HPDE6-E6E7 (cell line): ENCODE results near the gene SYT8.

Experiments used
- DNase-seq: peaks from one replicate; pipeline ENCODE4 v3.0.0; 2011; ENCODE audit warnings: missing footprints; ENCODE audit errors: extremely low spot score

The SYT8 gene

DNA sequence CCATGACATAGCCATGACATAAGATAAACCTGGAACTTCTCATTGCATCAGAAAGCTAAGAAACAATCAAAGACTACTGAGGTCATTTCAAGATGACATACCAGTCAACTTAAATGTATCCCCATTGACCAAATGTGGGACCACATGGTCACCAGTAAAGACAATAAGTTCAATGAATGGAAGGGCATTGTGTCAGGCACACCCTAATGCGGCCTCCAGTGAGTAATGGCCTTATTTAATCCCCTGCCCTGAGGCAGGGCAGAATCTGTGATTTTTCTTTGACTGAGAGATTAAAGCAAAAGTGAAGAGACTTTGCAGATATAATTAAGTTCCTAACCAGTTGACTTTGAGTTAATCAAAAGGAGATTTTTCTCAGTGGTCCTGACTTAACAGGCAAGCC is 17.3 kb upstream of the SYT8 start:
- no peak for DNase-seq

DNA sequence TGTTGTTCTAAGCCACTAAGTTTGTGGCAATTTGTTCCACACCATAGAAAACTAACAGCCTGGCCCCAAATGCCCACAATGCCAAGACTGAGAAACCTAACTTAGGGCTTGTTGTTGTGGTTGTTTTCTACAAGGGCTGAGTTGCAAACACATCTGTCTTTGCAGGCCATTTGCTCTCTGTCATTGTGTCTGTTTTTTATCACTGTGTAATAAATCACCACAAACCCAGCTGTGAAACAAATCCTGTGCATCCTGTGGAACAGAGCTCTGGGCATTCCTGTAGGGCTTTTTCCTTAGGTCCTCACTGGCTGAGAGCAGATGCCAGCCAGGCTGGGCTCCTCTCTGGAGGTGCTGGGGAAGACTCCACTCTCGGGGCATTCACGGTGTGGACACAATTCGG is 15.7 kb upstream of the SYT8 start:
- DNase-seq = no peak

DNA sequence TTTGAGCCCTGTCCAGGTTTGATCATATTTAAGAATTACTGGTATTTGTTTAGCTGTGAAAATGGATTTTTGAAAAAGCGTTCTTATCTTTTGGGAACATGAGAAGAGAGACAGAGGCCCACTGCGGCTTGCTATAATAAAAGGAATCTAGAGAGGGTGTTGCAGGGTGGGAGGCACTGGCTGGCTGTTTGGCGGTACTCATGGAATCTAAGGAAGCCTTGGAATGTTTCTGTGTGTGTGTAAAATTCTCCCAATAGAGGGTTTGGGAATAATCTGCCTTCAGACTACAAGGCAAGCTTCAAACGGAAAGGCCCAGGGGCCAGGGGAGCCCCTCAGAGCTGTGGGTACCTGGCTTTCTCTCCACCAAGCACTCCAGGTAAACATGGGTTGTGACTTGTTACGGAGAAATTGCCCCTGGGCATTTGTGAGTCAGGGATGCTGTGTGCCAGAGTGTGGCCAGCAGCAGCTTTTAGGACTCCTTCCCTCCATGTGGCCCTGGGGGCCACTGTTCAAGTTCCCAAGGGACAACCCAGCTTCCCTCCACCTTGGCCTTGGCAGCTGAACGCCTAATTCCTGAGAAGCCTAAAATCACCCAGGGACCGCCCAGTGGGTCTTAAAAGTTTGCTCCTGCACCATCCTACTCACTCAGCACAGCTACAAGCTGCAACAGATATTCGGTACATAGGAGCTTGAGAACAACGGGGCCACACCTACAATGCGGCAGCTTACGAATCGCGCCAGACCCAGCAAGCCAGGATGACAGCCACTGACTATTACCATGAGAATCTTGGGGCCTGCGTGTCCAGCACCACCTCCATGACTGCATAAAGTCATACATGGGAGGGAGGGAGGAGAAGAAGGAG is 14.1 kb upstream of the SYT8 start:
- peak; percentile 63 for DNase-seq

DNA sequence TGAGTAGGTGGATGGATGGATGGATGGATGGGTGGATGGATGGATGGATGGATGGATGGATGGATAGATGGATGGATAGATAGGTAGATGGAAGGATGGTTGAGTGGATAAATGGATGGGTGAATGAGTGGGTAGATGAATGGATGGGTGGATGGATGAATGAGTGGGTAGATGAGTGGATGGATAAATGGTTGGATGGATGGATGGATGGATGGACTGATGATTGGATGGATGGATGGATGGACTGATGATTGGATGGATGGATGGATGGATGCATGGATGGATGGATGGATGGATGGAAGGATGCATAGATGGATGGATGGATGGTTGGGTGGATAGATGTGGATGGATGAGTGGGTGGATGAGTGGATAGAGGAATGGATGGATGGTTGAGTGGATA is 13.2 kb upstream of the SYT8 start:
- no peak for DNase-seq

DNA sequence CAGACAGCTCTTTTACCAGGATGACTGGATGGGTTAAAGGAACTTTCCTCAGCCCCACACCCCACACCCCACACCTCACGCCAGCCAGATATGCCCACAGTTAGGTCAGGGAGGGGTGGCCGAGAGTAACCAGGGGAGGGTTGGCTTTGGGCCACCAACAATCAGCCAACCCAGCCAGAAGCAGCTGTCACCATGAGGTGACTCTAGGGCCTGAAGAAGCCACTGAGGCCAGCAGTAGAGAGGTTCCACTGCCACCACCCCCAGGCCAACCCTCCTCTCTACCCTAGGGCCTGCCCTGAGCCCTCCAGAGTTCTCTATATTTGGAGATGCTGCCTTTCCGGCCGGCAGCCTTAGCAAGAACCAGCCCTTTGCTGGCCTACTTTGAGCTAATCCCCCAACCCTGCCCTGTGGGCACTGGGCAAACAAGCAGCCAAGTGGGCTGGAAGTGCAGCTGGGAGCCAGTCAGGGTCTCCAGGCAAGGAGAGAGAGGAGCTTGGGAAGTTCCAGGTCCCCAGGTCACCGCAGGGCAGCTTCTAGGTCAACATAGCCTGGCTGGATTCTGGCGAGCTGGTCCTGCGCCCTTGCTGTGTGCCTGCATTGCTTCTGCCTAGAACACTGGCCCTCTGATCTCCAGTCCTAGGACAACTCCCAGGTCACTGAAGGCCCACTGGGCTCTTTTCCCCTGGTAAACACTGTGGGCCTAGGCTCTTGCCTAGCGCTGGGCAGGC is 12.0 kb upstream of the SYT8 start:
- no peak for DNase-seq

DNA sequence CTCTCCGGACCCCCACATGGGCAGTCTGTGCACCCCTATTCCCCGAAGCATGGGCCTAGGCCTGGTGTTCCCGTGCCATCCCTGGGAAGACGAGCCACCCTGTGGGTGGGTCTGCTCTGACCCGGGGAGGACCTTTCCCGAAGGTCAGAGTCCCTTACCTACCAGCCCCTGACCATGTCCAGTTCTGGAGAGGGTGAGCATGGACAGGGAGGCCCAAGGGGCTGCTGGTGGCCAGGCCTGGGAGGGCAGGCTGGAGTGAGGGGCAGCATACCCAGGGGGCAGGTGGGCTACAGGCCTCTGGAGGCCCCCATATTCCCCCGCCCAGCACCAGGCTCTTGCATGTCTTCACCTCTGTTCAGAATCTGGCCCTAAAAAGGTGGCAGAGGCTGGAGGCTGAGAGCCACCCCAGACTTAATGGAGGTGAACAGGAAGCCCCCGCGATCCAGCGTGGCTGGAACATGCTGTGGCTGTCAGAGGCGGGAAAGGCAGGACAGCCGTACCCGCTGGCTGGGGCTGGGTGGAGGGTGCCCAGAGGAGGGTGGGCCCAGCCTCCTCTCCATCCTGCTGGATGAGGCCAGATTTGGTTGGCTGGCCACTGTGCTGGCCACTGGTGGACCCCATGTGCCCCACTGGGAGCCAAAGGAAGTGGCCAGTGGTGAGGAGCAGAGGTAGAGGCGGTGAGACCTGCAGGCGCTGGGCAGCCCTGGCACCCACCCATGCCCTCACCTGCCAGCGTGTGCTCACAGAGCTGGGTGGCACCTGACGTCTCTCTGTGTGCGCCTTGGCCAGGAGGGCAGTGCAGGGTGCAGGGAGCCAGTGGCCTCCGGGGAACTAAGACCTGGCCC is 11.2 kb upstream of the SYT8 start:
- no peak for DNase-seq

DNA sequence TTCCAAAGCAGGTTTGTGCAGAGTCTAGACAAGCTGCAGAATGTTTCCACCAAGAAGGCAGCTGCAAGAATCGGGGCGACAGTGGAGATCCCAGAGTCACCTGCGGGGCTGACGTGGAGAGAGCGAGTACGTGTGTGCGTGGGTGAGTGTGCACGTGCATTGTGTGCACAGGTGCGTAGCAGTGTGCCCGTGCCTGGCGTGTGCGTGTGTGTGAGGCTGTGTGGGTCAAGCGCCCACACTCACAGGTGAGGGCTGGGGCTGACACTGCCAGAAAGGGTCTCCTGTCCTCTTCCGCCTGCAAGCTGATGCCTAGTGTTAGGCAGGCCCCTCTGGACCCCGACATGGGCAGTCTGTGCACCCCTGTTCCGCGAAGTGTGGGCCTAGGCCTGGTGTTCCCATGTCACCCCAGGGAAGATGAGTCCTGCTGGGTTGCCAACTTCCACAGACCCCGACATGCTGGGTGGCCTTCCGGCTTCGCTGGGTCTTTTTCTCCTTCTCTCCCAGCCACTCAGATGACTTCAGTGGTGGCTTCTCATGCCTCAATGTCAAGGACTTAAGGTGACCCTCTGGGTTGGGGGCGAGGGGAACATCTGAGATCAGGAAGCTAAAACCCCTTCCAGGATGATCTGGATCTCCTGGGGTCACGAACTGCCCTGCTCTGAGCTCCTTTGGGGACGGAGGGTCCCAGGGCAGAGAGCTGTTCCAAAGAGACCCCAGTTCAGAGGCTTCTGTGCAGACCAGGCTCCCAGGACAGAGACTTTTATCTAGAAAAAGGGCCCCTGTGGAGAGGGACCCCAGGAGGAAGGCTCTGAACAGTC is 10.4 kb upstream of the SYT8 start:
- no peak for DNase-seq

DNA sequence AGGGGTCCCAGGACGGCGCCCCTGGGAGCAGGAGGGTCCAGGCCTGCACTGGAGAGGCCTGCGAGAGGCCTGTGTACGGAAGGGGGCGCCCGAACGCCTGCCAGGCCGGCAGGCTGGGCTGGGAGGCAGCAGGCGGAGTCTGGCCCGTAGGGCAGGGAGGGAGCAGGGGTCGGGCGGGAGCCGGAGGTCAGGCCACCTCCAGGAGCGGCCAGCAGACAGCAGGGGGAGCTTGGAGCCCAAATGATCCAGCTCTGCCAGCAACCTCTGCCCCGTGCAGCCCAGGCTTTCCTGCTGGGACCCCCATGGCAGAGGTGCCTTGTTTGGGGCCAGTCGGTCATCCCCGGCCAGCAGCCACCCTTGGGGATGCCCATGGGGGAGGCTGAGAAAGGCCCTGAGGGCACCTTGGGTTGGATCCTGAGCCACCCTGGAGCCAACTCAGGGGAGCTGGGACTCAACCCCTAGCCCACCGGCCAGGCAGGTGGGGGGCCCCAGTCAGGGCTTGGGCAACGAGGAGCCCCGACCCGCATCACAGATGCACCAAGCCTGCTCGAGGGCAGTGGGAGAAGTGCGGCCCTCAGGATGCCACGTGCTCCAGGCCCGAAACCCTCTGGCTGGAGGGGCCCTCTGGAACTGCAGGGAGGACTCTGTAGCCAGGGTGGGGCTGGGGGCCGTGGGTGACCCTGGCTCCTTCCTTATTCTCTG is 9.6 kb upstream of the SYT8 start:
- DNase-seq = no peak

DNA sequence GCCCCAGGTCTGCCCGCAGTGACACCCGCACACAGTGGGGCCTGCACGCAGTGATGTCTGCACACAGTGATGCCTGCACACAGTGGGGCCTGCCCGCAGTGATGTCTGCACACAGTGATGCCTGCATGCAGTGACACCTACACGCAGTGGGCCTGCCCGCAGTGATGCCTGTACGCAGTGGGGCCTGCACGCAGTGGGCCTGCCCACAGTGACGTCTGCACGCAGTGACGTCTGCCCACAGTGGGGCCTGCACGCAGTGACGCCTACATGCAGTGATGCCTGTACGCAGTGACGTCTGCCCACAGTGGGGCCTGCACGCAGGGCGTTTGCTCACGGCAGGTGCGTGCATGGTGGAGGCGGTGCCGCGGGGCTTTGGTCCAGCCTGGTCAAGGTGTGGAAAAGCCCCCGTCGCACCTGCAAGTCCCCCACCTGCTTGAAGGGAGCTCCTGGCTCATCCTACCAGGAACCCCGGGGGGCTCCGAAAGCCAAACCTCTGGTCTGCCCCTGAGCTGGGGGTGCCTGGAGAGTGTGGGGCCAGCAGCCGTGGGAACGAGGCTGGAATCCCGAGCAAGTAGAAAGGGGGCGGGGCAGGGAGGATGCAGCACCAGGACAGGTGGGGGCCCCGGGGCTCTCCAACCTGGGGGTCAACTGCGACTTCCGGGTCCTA is 8.9 kb upstream of the SYT8 start:
- no peak for DNase-seq

DNA sequence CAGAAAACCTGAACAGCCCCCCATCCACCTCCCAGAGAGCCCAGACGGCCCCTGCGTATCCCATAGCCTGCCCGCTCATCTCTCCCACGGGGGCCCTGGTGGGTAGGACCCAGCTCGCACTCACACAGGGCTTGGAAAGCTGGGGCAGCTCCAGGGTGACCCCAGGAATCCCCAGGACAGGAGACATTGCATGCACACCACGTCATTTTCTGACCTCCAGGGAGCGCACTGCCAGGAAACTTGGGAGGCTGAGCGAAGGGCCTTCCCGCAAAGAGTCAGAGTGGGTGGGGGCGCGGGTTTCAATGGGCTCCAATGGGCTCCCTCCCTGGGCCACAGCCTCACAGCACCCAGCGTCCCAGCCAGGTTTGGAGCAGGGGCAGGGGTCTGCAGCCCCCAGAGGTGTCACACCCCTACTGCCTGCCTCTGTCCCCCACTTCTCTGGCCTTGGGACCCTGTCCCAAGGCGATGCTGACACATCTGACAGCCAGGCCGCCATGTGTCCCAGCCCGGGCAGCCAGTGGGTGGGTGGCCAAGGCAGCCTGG is 8.2 kb upstream of the SYT8 start:
- DNase-seq = no peak

DNA sequence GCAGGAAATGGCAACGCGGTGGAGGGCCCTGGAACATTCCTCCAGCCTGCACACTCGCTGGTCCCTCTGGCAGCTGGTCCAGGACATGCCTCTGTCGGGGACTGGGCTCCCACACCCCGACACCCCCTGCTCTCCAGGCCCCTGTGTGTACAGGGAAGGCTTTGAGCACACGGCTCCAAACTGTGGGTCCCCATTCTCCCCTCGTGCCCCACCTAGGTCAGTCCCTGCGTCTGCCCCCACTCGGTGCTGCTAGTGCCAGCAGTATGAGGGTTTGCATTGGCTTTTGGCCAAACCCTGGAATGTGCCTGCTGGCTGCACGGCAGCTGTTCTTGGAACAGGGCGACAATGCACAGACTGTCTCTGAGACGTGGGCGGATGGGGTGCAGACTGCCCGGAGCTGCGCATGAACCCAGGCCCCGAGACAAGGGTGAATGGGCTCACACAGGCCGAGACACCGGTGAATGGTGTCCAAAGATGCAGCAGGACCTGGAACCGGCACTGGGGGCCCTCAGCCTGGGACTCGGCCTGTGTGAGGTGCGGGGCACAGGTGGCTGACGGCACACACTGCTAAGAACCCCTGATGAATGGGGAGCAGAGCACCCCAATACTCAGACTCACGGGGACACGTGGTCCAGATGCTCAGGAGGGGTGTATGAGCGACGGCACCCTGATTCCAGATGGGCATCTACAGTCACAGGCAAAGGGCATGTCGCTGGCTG is 7.5 kb upstream of the SYT8 start:
- DNase-seq = no peak

DNA sequence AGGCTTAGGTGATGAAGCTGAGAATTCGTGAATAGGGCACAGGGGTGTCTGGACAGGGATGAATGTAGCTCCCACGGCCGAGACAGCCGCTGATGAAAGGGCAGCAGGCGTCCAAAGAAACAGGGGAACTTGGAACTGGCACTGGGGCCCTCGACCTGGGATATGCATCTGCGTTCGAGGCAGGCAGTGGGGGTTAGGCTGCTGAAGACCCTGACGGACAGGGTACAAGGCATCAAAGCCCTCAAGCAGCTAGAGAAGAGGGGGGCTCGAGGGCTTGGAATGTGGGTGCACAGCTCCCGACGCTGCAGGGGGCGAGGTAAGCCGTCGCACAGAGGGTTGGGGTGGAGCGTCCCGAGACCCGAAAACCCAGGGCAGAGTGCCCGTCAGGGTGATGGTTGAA is 6.9 kb upstream of the SYT8 start:
- DNase-seq = no peak

DNA sequence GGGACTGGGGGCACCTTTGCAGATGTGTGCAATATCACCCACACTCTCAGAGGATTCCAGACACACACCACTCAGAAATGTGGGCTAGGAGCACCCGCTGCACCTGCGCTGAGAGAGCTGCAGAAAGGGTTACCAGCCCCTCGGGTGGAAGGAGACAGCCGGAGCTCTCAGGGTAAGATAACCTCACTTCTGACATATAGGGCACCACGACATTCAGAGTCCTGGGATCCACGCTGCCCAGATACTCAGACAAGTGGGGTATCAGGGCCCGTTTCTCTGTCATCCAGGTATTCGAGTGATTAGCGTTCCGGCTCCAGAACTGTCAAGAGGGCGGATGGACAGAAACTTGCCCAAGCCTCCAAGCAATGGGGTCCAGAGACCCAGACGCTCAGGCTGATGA is 6.2 kb upstream of the SYT8 start:
- DNase-seq = no peak

DNA sequence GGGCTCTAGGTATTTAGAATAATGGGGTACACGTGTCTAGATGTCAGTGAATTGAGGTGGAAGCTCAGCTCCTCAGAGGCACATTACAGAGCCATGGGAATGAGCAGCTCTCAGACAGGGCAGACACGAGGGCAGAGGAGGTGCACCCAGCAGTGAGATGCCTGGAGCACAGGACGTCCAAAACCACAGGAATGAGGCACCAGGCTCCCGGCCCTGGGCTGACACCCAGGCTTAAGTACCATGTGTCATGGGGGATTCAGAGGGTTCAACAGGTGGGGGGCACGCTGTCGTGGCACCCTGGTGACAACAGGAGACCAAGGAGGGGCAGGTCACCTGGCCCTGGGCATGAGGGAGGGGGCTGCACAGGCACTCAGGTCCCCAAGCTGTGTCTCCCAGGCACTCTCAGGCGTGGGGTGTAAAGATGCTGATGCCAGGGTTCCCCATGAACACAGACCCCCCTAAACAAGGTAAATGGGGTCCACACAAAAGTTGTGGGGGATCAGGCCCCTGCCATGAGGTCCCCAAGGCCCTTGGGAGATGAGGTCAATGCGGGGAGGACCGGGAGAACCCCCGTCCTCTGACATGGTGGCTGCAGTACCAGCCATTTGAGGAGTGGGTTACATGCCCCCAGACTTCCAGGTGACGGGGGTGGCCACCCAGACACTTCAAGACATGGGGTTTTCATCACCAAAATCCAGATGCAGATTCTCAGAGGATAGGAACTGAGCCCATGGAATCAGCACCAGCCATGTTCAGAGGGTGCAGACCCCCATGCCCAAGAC is 5.6 kb upstream of the SYT8 start:
- peak; percentile 68 for DNase-seq

DNA sequence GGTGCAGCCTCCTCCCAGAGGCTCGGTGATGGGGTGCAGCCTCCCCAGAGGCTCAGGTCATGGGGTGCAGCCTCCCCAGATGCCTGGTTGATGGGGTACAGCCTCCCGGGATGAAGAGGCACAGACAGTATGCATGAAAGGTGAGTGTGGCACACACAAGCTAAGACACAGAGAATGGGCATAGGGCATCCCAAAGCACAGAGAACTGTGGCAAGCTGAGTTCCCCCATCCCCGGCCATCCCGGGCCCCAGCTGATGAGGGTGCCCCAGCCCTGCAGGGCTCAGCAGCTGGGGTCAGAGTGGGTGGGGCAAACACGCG is 4.8 kb upstream of the SYT8 start:
- no peak for DNase-seq

DNA sequence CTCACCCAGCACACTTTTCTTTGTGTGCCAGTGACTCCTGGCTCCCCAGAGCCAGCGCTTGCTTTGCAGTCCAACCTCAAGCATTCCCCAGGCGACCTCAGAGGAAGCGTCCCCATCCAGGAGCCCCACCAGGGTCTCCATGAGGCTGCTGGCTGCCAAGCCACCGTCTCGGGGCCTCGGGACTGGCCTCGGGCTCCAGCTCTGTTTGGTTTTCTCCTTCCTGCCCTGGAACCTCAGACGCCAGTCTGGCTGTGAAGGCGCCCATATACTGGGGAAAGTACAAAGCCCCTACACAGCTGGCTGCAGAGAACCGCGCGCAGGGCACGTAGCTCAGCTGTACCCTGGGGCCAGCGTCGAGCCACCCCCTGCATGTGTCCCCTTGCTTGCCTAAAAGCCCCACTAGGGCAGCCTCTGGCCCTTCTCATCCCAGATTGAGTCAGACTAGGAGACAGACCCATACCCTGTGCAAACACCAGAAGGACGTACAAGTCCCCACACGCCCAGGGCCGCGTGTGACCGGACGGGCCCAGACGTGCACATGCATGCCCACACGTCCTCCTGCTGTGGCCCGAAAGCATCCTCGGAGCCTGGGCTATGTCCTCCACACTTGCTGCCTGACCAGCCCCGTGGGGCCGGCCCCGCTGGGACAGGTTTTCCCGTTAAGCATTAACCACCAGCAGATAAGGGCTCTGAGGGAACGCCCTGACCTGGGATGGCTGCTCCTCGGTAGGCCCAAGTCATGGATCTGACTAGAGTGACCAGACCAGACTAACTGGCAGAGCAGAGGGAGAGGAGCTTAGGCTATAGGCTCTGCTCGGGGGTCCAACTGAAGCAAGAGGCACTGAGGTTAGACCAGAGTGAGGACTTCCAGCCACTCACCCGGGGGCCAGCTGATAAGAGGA is 4.2 kb upstream of the SYT8 start:
- peak; percentile 89 for DNase-seq

DNA sequence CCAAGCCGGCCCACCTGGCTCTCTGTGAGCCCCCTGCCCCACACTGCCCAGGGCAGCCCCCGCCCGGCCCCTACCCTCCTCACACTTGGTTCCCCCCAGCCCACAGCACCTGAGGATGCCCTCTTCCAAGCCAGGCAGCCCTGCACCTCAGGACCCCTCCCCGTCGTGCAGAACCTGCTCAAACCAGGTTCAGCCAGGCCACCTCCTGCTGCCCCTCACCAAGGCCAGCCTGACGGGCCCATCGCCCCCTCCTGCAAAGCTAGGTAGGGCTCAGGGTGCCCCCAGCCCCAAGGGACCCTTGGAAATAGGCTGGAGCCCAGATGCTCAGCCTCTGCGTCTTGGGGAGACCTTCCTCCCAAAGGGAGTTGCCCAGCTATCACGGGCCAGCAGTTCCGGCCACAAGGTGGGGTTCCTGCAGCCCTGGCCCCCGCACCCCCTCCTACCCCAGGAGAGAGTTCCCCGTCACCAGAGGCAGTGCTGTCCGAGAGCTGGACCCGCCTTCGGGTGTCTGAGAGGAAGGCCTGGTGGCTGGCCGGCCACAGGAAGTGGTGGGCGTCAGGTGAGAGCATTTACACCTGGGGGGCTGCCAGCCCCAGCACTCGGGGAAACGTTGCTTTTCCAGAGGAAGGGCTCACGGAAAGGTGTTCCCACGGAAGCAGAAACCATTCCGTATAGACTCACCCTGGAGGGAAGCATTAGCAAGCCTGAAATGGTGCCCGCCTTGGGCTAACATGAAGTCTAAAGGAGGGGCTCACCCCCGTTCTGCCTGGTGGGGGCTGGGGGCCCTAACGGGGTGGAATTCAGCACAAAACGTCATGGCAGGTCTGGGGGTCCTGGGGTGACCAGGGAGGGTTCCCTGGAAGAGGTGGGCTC is 3.2 kb upstream of the SYT8 start:
- no peak for DNase-seq
